Measurements from ENCODE around the gene PRRG3.
"Not testable (repeated sequence)": the region's sequence is repeated elsewhere in the genome, so short reads cannot be mapped to it uniquely, and the experiment has no call there.

Gene PRRG3
- 0 to 0.04 reads per million in 2 experiments for total RNA-seq

- no peak for DNase-seq (ENCODE audit: low read depth)
Measured at GRCh38 chrX:151694661-151695582, at the start of gene PRRG3. PRRG3 (plus strand) TSS chrX:151695458; CDS start chrX:151698815, 3,357 bp downstream.

- no peak for DNase-seq (ENCODE audit: low read depth)
Measured at GRCh38 chrX:151675121-151675746, 20.0 kb upstream of the PRRG3 start.

- no peak for DNase-seq (ENCODE audit: low read depth)
Measured at GRCh38 chrX:151676196-151676595, 19.1 kb upstream of the PRRG3 start.

GRCh38 chrX:151679798-151680402, 15.4 kb upstream of the PRRG3 start:
- DNase-seq (ENCODE audit: low read depth), result no peak

- peak; percentile 31 for DNase-seq (ENCODE audit: low read depth)
Measured at GRCh38 chrX:151680805-151681204, 14.5 kb upstream of the PRRG3 start.

GRCh38 chrX:151687635-151688034, 7.6 kb upstream of the PRRG3 start:
- DNase-seq (ENCODE audit: low read depth), result no peak

- DNase-seq (ENCODE audit: low read depth), result no peak
Measured at GRCh38 chrX:151688695-151689094, 6.6 kb upstream of the PRRG3 start.

GRCh38 chrX:151692825-151693224, 2.4 kb upstream of the PRRG3 start:
- DNase-seq (ENCODE audit: low read depth), result no peak

GRCh38 chrX:151694121-151694520, 1.1 kb upstream of the PRRG3 start:
- DNase-seq (ENCODE audit: low read depth), result no peak

- no peak for DNase-seq (ENCODE audit: low read depth)
Measured at GRCh38 chrX:151695583-151696340, 504 bp downstream of the PRRG3 start.

- DNase-seq (ENCODE audit: low read depth), result not testable (repeated sequence)
Measured at GRCh38 chrX:151697082-151697481, 1.8 kb downstream of the PRRG3 start.

GRCh38 chrX:151697522-151697921, 2.3 kb downstream of the PRRG3 start:
- DNase-seq (ENCODE audit: low read depth), result no peak

- DNase-seq (ENCODE audit: low read depth), result no peak
Measured at GRCh38 chrX:151698485-151698884, 3.2 kb downstream of the PRRG3 start.

- DNase-seq (ENCODE audit: low read depth), result no peak
Measured at GRCh38 chrX:151699746-151700145, 4.5 kb downstream of the PRRG3 start.

- DNase-seq (ENCODE audit: low read depth), result no peak
Measured at GRCh38 chrX:151700581-151700980, 5.3 kb downstream of the PRRG3 start.

GRCh38 chrX:151701071-151701470, 5.8 kb downstream of the PRRG3 start:
- DNase-seq (ENCODE audit: low read depth), result no peak

GRCh38 chrX:151701531-151701930, 6.3 kb downstream of the PRRG3 start:
- DNase-seq (ENCODE audit: low read depth), result no peak

- no peak for DNase-seq (ENCODE audit: low read depth)
Measured at GRCh38 chrX:151702026-151702714, 6.9 kb downstream of the PRRG3 start.

GRCh38 chrX:151702741-151703340, 7.6 kb downstream of the PRRG3 start:
- DNase-seq (ENCODE audit: low read depth), result no peak

- no peak for DNase-seq (ENCODE audit: low read depth)
Measured at GRCh38 chrX:151703487-151703886, 8.2 kb downstream of the PRRG3 start.
